Aorta (tissue), 5 donors: Measurements from ENCODE around the gene SACM1L. TPM values are rescaled to one million over a fixed set of nuclear protein-coding genes. Genes with fewer than 3 reads are reported as not detected.

Source experiments
- ATAC-seq: fragments of 200-7000 bp; cut with Tn5 transposase; one replicate; pipeline ENCODE4 v1.9.1; 2022; ENCODE audit warnings: moderate library complexity; ENCODE audit not compliant: low FRiP score
- DNase-seq, 2 donors: peaks; one replicate each; pipeline ENCODE4 v3.0.0-alpha.2; 2020
- H3K27ac ChIP-seq, 2 donors: one replicate each; pipeline ENCODE4 v1.5.1; 2013; ENCODE audit warnings: low read length in 2 of 2, mild to moderate bottlenecking in 2 of 2, moderate library complexity in 2 of 2, control low read depth in 1 of 2, inconsistent platforms in 1 of 2, low read depth in 1 of 2
- H3K27me3 ChIP-seq, 2 donors: one replicate each; pipeline ENCODE4 v1.6.1; 2013; ENCODE audit warnings: control low read depth in 1 of 2, low read length in 1 of 2, mild to moderate bottlenecking in 1 of 2, moderate library complexity in 1 of 2; ENCODE audit not compliant: insufficient read depth in 2 of 2, control insufficient read depth in 1 of 2
- H3K36me3 ChIP-seq, 2 donors: one replicate each; pipeline ENCODE4 v1.6.1; 2013; ENCODE audit warnings: control low read depth in 1 of 2, low read length in 1 of 2, mild to moderate bottlenecking in 1 of 2; ENCODE audit not compliant: insufficient read depth in 2 of 2, control insufficient read depth in 1 of 2
- H3K4me1 ChIP-seq, 2 donors: one replicate each; pipeline ENCODE4 v1.6.1; 2013; ENCODE audit warnings: low read length in 2 of 2, control low read depth in 1 of 2, mild to moderate bottlenecking in 1 of 2, moderate library complexity in 1 of 2; ENCODE audit not compliant: insufficient read depth in 2 of 2, control insufficient read depth in 1 of 2
- H3K4me3 ChIP-seq, 2 donors: one replicate each; pipeline ENCODE4 v1.5.1; 2013; ENCODE audit warnings: low read length in 2 of 2, control low read depth in 1 of 2, mild to moderate bottlenecking in 1 of 2
- H3K9me3 ChIP-seq: one replicate; pipeline ENCODE4 v1.6.1; 2013; ENCODE audit warnings: mild to moderate bottlenecking, low read length; ENCODE audit not compliant: control insufficient read depth
- WGBS, 2 donors: extraction: QIAGEN DNeasy Blood & Tissue Kit; methylation state at CpG; one replicate each; pipeline ENCODE4 v1.1.7; 2013; 5-methylcytosine and 5-hydroxymethylcytosine counted together
- intact Hi-C, 2 donors: fragments of 100-400 bp; cut with DNase I; formaldehyde crosslinking; loops; one replicate each; pipeline versions ENCODE4 v1.14.2 to v1.15.0; 2022
- polyA plus RNA-seq, 2 donors: library from polyadenylated mRNA; stranded (reverse); fragments of 200-250 nt; gene quantifications; one replicate each; pipeline ENCODE4 v1.2.3, GENCODE V29; 2013
- total RNA-seq, 2 donors: library from RNA; stranded (reverse); fragmentation: NEBNext Ultra II Directional; extraction: Animal tissue kit (Norgen Biotek cat#: 25700); gene quantifications; one replicate each; pipeline ENCODE4 v1.2.1, GENCODE V29; 2021
- donor health status: healthy with polysubstance abuse.
- donor health status: Bipolar disorder and iron deficiency.
- donor health status: DM: no; HTN: no; CAD: no.
- donor health status: DM: no; HTN: no; CAD: no.
- donor health status: DM: yes; HTN: yes; CAD: no.

The SACM1L gene
- total and polyA plus RNA-seq, 4 donors: 16.4 to 52.3 (median 35.2) TPM

- H3K4me3 ChIP-seq: no peak overlapping the region
- DNase-seq: no peak
- no peaks in the 10 kb centered on the region for H3K4me1 ChIP-seq
- ATAC-seq: no peak
- H3K36me3 ChIP-seq: peaks cover 5% of the 10 kb centered on the region in 2 donors
- H3K27ac ChIP-seq: no peak overlapping the region
- H3K27me3 ChIP-seq: no peaks in the 10 kb centered on the region
- intact Hi-C loops: no loop called here
- WGBS, 2 donors: 90 to 91% methylated on average over 4 of the region's 4 CpGs
- no peaks in the 10 kb centered on the region for H3K9me3 ChIP-seq
These were observed 22.7 kb downstream of the SACM1L start for GRCh38 chr3:45711931-45712330.

DNA sequence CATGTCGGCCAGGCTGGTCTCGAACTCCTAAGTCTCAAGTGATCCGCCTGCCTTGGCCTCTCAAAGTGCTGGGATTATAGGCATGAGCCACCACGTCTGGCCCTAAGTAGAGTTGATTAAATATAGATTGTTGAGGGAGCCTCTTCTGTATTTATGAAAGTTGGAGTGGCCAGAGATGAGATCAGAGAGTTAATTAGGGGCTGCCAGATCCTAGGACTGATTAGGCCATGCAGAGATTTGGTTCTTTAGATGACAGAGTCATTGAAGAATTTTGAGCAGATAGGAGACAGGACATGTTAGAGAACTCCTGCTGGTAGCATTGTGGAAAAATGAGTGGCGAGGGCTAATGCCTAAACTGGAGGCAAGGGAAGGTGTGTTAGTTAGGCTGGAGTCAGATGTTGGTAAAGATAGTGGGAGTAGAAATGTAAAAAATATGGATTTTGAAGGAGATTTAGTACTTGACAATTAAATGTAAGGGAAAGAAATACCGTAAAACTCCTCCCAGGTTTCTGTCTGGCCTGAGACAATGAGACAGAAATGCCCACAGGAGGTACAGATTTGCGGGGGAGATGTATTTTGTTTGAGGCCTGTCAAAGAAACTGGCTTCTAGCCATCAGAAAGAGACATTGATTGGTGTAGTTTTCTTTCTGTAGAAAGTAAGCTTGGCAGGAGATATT lies 23.4 kb downstream of the SACM1L start:
- intact Hi-C loops: no loop called here
- WGBS, 2 donors: 80 to 83% methylated on average over 7 of the region's 7 CpGs
- Histone ChIP-seq H3K36me3 (peaks cover under 1 to 5% of the 10 kb centered on the region in 2 donors), H3K4me3 (no peak overlapping the region), H3K4me1 (no peaks in the 10 kb centered on the region), H3K27me3 (no peaks in the 10 kb centered on the region), H3K27ac (no peak overlapping the region), H3K9me3 (no peaks in the 10 kb centered on the region)
- no peak for DNase-seq
- no peak for ATAC-seq

- Histone ChIP-seq H3K36me3 (peaks cover 0 to 4% of the 10 kb centered on the region in 2 donors), H3K27ac (no peak overlapping the region), H3K9me3 (no peaks in the 10 kb centered on the region), H3K27me3 (no peaks in the 10 kb centered on the region), H3K4me1 (no peaks in the 10 kb centered on the region), H3K4me3 (no peak overlapping the region)
- DNase-seq: no peak
- whole genome bisulfite sequencing, 2 donors: 65 to 95% methylated on average over 2 of the region's 2 CpGs
- no peak for ATAC-seq
- intact Hi-C loops: no loop called here
These were observed 26.7 kb downstream of the SACM1L start for GRCh38 chr3:45715945-45716344.

DNA sequence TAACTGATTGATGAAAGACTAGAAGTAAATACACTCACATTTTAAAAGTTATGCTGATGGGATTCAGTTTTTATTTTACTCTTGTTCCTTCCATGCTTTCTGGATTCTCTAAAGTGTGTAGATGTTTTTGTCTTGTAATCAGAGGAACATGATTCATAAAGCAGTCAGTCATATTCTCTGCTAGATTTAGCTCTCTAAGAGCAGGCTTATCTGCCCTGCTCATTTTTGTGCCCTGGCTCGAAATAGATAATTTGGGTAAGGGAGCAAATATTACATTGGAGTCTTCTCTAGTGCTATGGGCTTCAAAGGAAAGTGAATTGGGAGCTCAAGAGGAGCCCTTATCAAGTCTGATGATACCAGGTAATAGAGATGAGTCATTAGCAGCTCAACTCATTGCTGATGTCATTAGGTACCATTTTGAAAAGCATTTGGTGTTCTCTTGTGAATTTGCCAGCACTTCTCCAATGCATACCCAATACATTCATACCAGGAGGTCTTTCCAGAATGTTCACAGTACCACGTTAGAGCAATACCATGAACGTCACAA lies 27.7 kb downstream of the SACM1L start:
- intact Hi-C loops: no loop called here
- ATAC-seq: no peak

DNA sequence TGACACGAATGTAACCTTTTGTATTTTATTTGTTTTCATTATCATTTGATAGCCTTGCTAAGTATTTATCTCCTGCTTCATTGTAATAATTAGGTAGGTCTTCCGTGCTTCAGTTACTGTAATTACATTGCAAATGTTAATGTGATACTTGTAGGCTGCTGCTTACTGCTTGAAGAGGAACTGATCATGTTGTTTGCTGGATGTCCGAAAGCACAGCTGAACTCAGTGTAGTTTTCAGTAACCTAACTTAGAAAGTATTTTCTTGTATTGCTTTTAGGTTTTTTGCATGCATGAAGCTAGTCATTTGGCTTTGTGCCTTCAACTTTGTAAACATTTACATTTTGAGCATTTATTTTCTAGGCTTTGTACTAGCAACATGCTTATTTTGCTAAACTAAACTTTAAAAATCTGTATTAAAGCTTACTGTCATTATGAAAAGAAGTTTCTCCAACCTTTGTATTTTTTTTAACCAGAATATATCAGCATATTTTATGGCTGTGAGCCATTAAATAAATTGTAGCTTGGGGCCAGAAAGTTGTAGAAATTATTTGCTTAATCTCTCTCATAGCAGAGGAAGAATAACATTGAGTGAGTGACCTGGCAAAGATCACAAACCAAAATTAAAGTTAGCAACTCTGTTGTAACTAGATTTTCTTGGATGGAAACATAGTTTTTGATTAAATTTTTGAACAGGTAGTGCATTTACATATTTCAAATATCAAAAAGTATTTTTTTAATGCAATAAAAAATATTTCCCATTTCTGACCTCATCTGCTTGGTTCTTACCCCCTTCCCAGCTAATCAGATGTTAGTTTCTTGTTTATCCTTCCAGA lies 30.7 kb downstream of the SACM1L start:
- Histone ChIP-seq H3K36me3 (peaks cover 0 to 2% of the 10 kb centered on the region in 2 donors), H3K9me3 (no peaks in the 10 kb centered on the region), H3K4me1 (no peaks in the 10 kb centered on the region), H3K4me3 (no peak overlapping the region), H3K27ac (no peak overlapping the region), H3K27me3 (no peaks in the 10 kb centered on the region)
- no peak for ATAC-seq
- 58 to 63% methylated on average over 3 of the region's 3 CpGs for WGBS, 2 donors
- no peak for DNase-seq
- intact Hi-C loops: no loop called here

More for the DNA sequence above, 27.7 kb downstream of the SACM1L start:
- H3K36me3 ChIP-seq: peaks cover 0 to 3% of the 10 kb centered on the region in 2 donors
- no peaks in the 10 kb centered on the region for H3K27me3 ChIP-seq
- no peaks in the 10 kb centered on the region for H3K4me1 ChIP-seq
- no peaks in the 10 kb centered on the region for H3K9me3 ChIP-seq
- H3K4me3 ChIP-seq: no peak overlapping the region
- 83 to 84% methylated on average over 3 of the region's 3 CpGs for WGBS, 2 donors
- no peak overlapping the region for H3K27ac ChIP-seq
- DNase-seq: no peak

GRCh38 chr3:45724911-45725310 lies 35.7 kb downstream of the SACM1L start:
- no peak for DNase-seq
- Histone ChIP-seq H3K4me1 (no peaks in the 10 kb centered on the region), H3K27me3 (no peaks in the 10 kb centered on the region), H3K27ac (no peak overlapping the region), H3K9me3 (no peaks in the 10 kb centered on the region), H3K36me3 (peaks cover 2 to 7% of the 10 kb centered on the region in 2 donors), H3K4me3 (no peak overlapping the region)
- 60 to 63% methylated on average over 3 of the region's 3 CpGs for WGBS, 2 donors
- ATAC-seq: no peak
- intact Hi-C loops: no loop called here

DNA sequence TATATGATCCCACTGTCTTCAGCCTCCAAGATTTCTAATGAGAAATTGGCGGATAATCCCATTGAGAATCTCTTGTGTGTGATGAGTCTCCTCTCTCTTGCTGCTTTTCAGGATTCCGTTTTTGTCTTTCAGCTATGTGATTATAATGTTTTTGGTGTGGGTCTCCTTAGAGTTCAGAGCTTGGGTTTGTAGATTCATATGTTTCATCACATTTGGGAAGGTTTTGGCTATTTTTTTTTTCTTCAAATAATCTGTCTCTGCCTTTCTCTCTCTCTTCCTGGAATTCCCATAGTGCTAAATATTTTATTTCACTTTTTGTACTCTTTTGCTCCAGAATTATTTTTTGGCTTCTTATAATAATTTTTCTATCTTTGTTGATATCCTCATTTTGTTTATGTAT lies 40.4 kb downstream of the SACM1L start:
- H3K27ac ChIP-seq: no peak overlapping the region
- no peaks in the 10 kb centered on the region for H3K4me1 ChIP-seq
- WGBS, 2 donors: 97 to 98% methylated on average over 2 of the region's 2 CpGs
- peaks cover 4 to 7% of the 10 kb centered on the region in 2 donors for H3K36me3 ChIP-seq
- H3K4me3 ChIP-seq: no peak overlapping the region
- DNase-seq (no peak), ATAC-seq (no peak)
- no peaks in the 10 kb centered on the region for H3K9me3 ChIP-seq
- no peaks in the 10 kb centered on the region for H3K27me3 ChIP-seq
- intact Hi-C loops: no loop called here

DNA sequence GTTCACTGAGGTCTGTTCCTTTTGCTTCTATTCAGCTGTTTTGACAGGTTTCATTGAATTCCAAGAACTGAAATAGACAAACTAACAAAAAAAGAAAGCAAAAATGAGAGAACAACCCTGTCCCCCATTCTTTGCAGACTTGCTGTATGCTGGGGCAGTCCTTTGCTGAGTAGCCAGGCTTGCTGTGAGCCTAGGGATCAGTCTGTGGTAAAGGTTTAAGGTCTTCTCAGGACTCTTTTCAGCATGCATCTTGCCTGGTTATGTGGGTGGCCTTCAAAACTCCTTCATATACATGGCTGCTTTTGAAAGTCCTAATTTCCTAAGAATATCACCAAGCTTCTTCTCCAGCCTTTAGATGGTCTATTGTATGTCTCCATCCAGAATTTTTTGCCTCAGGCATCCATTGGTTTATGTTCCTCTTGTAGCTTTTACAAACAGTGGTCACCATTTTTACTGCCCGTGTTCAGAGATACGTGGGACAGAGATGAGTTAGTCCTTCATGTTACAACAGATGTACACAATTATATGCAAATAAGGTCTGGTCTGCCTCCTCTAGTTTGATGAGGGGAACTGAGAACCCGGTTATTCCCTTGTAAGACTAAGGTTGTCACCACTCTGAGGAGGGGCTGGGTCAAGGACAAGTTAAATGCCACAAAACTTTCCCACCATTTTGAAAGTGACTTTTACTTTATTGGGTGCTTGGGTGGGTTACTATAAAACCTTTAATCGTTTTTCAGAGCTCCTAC lies 41.4 kb downstream of the SACM1L start:
- WGBS, 2 donors: 91 to 92% methylated on average over 4 of the region's 4 CpGs
- Histone ChIP-seq H3K27ac (no peak overlapping the region), H3K4me1 (no peaks in the 10 kb centered on the region), H3K9me3 (no peaks in the 10 kb centered on the region), H3K27me3 (no peaks in the 10 kb centered on the region), H3K36me3 (peaks cover 4 to 7% of the 10 kb centered on the region in 2 donors), H3K4me3 (no peak overlapping the region)
- DNase-seq (no peak), ATAC-seq (no peak)
- intact Hi-C loops: no loop called here
